Measurements from ENCODE around the gene OASL.

GRCh38 chr12:121001841-121002483 lies 37.1 kb downstream of the OASL start:
- no peak for TF ChIP-seq CTCF (conservative IDR thresholded peaks at IDR 0.05)
- no peak for TF ChIP-seq EZH2 (IDR thresholded peaks at IDR 0.05; ENCODE audit: low read depth)
